K562 (cell line): ENCODE measurements around the gene RABGAP1L. TPM values are rescaled to one million over a fixed set of nuclear protein-coding genes. Genes with fewer than 3 reads are reported as not detected.
A peak's percentile ranks its signal among the peaks of the same experiment; 100 is the strongest.

Source experiments
- ATF7 ChIP-seq: fragments of 450-650 bp; IDR thresholded peaks from 2 replicates; pipeline ENCODE4 v1.7.1; 2014; ENCODE audit warnings: mild to moderate bottlenecking, moderate library complexity
- CREBBP ChIP-seq: IDR thresholded peaks from one replicate; pipeline ENCODE4 v1.6.1; 2012; ENCODE audit warnings: low read depth, mild to moderate bottlenecking, control low read depth, inconsistent platforms, low read length
- ELF4 ChIP-seq: fragments of 450-650 bp; formaldehyde crosslinking; IDR thresholded peaks from 2 replicates; pipeline ENCODE4 v1.4.0; 2022; ENCODE audit warnings: missing genetic modification characterization
- KLF13 ChIP-seq: fragments of 450-650 bp; IDR thresholded peaks from 2 replicates; pipeline ENCODE4 v1.6.1; 2016; ENCODE audit warnings: missing genetic modification characterization, low read depth, mild to moderate bottlenecking, missing compliant biosample characterization, moderate library complexity, borderline replicate concordance
- MCM7 ChIP-seq, 2 experiments: fragments of 450-650 bp; IDR thresholded peaks; 2 replicates each; pipeline ENCODE4 v1.6.1; 2016 to 2018
- NR4A1 ChIP-seq, 2 experiments: fragments of 250-450 bp in 1 of 2; fragments of 450-650 bp in 1 of 2; sonication (Bioruptor Pico) in 1 of 2; IDR thresholded peaks; 2 replicates each; pipeline versions ENCODE4 v1.4.0 to v1.6.1; 2016 to 2020; ENCODE audit warnings: mild to moderate bottlenecking in 2 of 2, missing compliant biosample characterization in 1 of 2, missing genetic modification characterization in 1 of 2, moderate library complexity in 1 of 2
- RBFOX2 ChIP-seq: fragments of 200-400 bp; formaldehyde crosslinking; IDR thresholded peaks from 2 replicates; pipeline ENCODE4 v1.6.1; 2017; ENCODE audit warnings: low read depth, mild to moderate bottlenecking, low read length, moderate library complexity
- RCOR1 ChIP-seq, 2 experiments: IDR thresholded peaks; 2 replicates each; pipeline ENCODE4 v1.6.1; 2012; ENCODE audit warnings: low read depth in 2 of 2, low read length in 2 of 2, borderline replicate concordance in 1 of 2, improper control_type of control experiment in 1 of 2
- RHOXF2B ChIP-seq: fragments of 250-450 bp; sonication (Bioruptor Pico); conservative IDR thresholded peaks from 2 replicates; pipeline ENCODE4 v1.5.1; 2021
- SAP30 ChIP-seq: fragments of 200-600 bp; sonication (generic); IDR thresholded peaks from 2 replicates; pipeline ENCODE4 v1.6.1; 2012; ENCODE audit warnings: borderline replicate concordance, low read depth, mild to moderate bottlenecking, moderate library complexity, low read length, control low read depth, inconsistent platforms; ENCODE audit not compliant: insufficient read depth, poor library complexity, severe bottlenecking
- SMAD4 ChIP-seq: fragments of 250-450 bp; sonication (Bioruptor Pico); conservative IDR thresholded peaks from 2 replicates; pipeline ENCODE4 v1.8.0; 2021; ENCODE audit warnings: inconsistent platforms, mild to moderate bottlenecking, moderate library complexity
- TAL1 ChIP-seq: fragments of 450-650 bp; IDR thresholded peaks from 2 replicates; pipeline ENCODE4 v1.6.1; 2016; ENCODE audit warnings: mild to moderate bottlenecking
- ZBTB40 ChIP-seq, 2 experiments: fragments of 450-650 bp in 1 of 2; sonication (generic) in 1 of 2; formaldehyde crosslinking in 1 of 2; IDR thresholded peaks; 2 replicates each; pipeline versions ENCODE4 v1.7.1 to v1.9.0; 2016 to 2022; ENCODE audit warnings: inconsistent platforms in 1 of 2, mild to moderate bottlenecking in 1 of 2, missing genetic modification reagents in 1 of 2
- ZNF41 ChIP-seq: fragments of 250-450 bp; sonication (Bioruptor Pico); conservative IDR thresholded peaks from 2 replicates; pipeline ENCODE4 v1.4.0; 2020; ENCODE audit warnings: mild to moderate bottlenecking
- ZNF589 ChIP-seq: fragments of 200-800 bp; sonication (Bioruptor generic); IDR thresholded peaks from 2 replicates; pipeline ENCODE4 v1.6.1; 2016; ENCODE audit warnings: low read depth, missing genetic modification characterization, missing compliant biosample characterization
- ZNF639 ChIP-seq, 2 experiments: fragments of 200-800 bp in 1 of 2; sonication (Bioruptor generic) in 1 of 2; sonication (generic) in 1 of 2; formaldehyde crosslinking in 1 of 2; IDR thresholded peaks in 1 of 2; conservative IDR thresholded peaks in 1 of 2; 2 replicates each; pipeline versions ENCODE4 v1.5.0 to v1.6.1; 2016 to 2020; ENCODE audit warnings: missing compliant biosample characterization in 1 of 2, missing genetic modification characterization in 1 of 2, missing genetic modification reagents in 1 of 2
- polyA plus RNA-seq, 8 experiments: library from polyadenylated mRNA; depleted of rRNA in 4 of 8; stranded (reverse) in 5 of 8; unstranded in 3 of 8; fragments of >200 nt; fragmentation: Nextera tagmentation in 2 of 8; fragmentation: Illumina TruSeq in 1 of 8; extraction: Ambion mirVana in 2 of 8; extraction: Trizol in 1 of 8; gene quantifications; 2 replicates each; pipeline versions ENCODE4 v1.2.1 to v1.2.3, GENCODE V29; 2011 to 2014; ENCODE audit warnings: inconsistent platforms in 1 of 8, missing spikeins in 1 of 8
- total RNA-seq, 7 experiments: library from RNA; depleted of rRNA in 6 of 7; stranded (reverse); fragments of >200 nt in 6 of 7; fragmentation: Illumina TruSeq in 2 of 7; extraction: Trizol in 2 of 7; gene quantifications; 2 replicates each; pipeline versions ENCODE4 v1.2.1 to v1.2.3, GENCODE V29; 2011 to 2021; ENCODE audit warnings: low replicate concordance in 1 of 7

The RABGAP1L gene
- total and polyA plus RNA-seq, 9 of the 15 experiments (the other 6 are each of a cell fraction or from before 2014, with no cell fraction given), result 16.5 to 44.9 (median 26.7) TPM

- TF ChIP-seq ZBTB40 (IDR thresholded peaks at IDR 0.05), result peak; percentile 30; the same call in 1 of the 2 replicates
- no peak for TF ChIP-seq ZBTB40 (CRISPR knock-in tag; IDR thresholded peaks at IDR 0.05)
- 0 out of 2 replicates have a peak, but pooled peaks have one; percentile 47 for TF ChIP-seq ZNF589
- no peak for TF ChIP-seq CREBBP
- 0 out of 2 replicates have a peak, but pooled peaks have one; percentile 36 for TF ChIP-seq KLF13 (tag)
- 0 out of 2 replicates have a peak, but pooled peaks have one; percentile 20 for TF ChIP-seq ZNF41 (CRISPR knock-in tag)
- no peak for TF ChIP-seq TAL1
- no peak for TF ChIP-seq NR4A1 (CRISPR knock-in tag; IDR thresholded peaks at IDR 0.05)
- TF ChIP-seq NR4A1 (tag; IDR thresholded peaks at IDR 0.05), result 0 out of 2 replicates have a peak, but pooled peaks have one; percentile 31
- TF ChIP-seq SAP30, result no peak
- no peak for TF ChIP-seq RHOXF2B
- peak in 1 of 2 experiments; percentile 15; a peak in 1 of 4 replicates for TF ChIP-seq RCOR1 (IDR thresholded peaks at IDR 0.05; ENCODE audit: borderline replicate concordance in 1 of 2, low read depth in 2 of 2, low read length in 2 of 2)
- peak; percentile 58 for TF ChIP-seq RBFOX2
- TF ChIP-seq MCM7 (IDR thresholded peaks at IDR 0.05), result no peak
- peak; percentile 50; the same call in 1 of the 2 replicates for TF ChIP-seq SMAD4 (CRISPR knock-in tag)
- peak in 1 of 2 experiments; percentile 37; a peak in 1 of 4 replicates for TF ChIP-seq ZNF639 (CRISPR knock-in tag; conservative IDR thresholded peaks at IDR 0.05 in 1 of 2, IDR thresholded peaks at IDR 0.05 in 1 of 2)
- peak; percentile 87 for TF ChIP-seq ELF4 (CRISPR knock-in tag)
- peak; percentile 56; the same call in 1 of the 2 replicates for TF ChIP-seq ATF7
Measured at GRCh38 chr1:174877208-174877673, 717.9 kb downstream of the RABGAP1L start (continued).
